K562 treated with DMSO at 1 percent for 12 hours (cell line): ENCODE results near the gene IQCM. TPM values are rescaled to one million over a fixed set of nuclear protein-coding genes. Genes with fewer than 3 reads are reported as not detected.

Source experiments
- total RNA-seq: library from RNA; unstranded; fragments of 300-600 nt; gene quantifications from 2 replicates; pipeline ENCODE4 v1.2.3, GENCODE V29; 2022; ENCODE audit not compliant: insufficient read depth

IQCM gene, protein sequence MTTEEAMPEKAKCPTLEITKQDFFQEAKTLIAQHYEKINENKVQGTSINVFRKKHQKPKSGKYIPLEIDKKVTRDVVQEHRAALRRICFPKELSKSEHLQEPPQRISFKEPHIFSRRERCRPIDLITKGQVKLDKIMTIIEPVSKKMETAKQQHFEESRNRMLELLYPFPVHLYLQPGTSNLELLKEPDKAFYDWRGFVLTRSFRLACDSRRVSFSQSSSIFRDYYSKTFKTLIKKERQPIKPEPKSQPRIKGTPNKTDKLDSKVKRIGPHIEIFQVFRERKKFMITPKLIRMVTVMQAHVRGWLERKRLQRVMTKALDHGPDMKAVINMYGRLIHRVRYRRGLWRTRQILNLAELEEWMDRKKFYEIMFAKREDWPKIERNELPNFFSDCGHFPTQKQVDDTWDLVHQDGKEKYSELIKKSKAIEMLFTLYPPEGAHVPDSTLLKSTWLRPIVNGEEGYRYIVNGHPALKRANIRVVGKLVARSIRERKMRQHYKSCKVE
- total RNA-seq: not detected in 2 replicates

DNA sequence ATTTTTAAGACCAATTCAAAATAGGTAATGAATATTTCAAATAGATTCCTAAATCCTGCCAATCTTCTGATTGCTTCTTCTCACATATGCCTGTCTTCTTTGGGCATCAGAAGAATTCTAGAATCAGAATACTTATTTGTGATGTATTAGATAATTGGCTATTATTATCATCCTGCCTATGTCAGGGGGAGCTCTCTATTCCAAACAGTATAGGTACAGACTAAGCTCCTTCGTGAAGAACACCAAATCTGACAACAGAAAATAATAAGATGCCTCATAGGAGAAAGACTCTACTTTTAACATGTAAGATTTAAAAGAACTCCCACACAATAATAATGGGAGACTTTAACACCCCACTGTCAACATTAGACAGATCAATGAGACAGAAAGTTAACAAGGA, at the start of gene IQCM:
IQCM (minus strand) TSS at position 101 of the 400 bp plus-strand sequence. CDS start 73,152 bp downstream, outside the sequence.

